Suprapubic skin (tissue), 3 donors: ENCODE data around the gene PLEKHH1.

Experiments used
- CTCF ChIP-seq, 2 donors: fragments of 200-600 bp in 1 of 2; fragments of 450-650 bp in 1 of 2; sonication (generic) in 1 of 2; IDR thresholded peaks; one replicate each; pipeline ENCODE4 v1.5.1; 2016 to 2019; ENCODE audit warnings: antibody characterized with exemption in 2 of 2, mild to moderate bottlenecking in 1 of 2, moderate library complexity in 1 of 2
- POLR2AphosphoS5 ChIP-seq, 3 donors: sonication (generic); formaldehyde crosslinking; IDR thresholded peaks; one replicate each; pipeline ENCODE4 v1.6.1; 2017; ENCODE audit warnings: antibody characterized with exemption in 3 of 3

- TF ChIP-seq CTCF (IDR thresholded peaks at IDR 0.05) (no peak), POLR2AphosphoS5 (IDR thresholded peaks at IDR 0.05) (no peak)
Observed at GRCh38 chr14:67573228-67574010, 40.3 kb downstream of the PLEKHH1 start.
